ENCODE data around the gene PARN.
"Not testable (repeated sequence)": the region's sequence is repeated elsewhere in the genome, so short reads cannot be mapped to it uniquely, and the experiment has no call there.

PARN gene

DNA sequence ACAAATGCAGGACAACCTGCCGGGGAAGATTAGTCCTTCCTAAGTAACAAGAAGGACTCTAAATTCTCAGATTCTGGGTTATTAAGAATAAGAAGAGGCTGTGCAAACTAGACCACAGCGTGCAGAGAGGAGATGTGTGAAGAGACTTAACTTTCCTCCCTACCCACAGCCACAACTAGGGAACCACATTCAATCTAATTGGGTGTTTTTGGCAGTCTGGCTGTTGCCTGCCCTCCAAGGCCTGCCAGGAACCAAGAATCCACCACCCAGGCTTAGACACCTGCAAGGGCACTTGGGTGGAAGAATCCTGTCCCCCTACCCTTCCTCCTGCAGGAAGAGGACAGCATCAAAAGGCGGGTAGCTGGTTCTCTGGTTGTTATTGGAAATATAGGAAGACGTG lies 202.0 kb downstream of the PARN start:
- no peak for DNase-seq

DNA sequence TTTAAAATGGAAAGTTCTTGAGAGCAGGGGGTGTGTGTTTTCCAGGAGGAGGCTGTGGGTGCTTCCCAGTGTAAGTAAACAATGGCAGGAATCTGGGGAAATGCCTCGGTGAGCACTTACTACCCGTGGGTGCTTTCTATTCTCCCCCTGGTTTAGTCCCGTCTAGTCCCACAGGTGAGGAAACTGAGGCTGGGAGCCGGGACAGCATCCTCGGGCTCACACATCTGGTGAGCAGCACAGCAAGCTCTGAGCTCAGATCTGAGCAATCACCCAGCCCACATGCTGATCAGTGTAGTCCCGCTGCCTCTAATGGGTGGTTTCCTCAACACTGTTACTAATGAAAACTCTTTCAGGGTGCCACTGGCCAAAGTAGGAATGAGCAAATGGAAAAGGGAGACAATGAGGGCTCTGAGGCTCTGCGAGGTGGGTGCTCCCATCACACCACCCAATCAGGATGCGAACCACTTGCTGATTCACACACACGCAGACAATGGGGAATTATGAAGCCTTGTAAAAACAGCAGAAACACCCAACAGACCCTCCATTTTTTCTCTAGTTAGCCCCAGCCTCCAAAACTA lies 202.6 kb downstream of the PARN start:
- DNase-seq = no peak

DNA sequence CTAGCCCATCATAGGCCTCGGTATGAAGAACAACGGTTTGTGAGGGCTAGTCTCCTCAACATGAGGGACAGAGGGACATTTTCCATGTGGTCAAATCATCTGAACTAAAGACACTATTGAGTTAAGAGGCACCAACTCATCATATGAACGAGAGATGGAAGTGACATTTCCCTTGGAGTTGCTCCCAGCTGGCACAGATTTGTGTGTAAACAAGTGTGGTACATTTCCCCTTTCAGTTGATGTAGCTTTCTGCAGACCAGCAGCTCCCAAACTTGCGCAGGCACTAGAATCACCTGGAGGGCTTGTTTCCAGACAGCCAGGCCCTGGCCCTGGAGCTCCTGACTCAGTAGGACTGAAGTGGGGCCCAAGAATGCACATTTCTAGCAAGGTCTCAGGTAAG lies 205.5 kb downstream of the PARN start:
- DNase-seq = no peak

- DNase-seq = no peak
These were observed 206.7 kb downstream of the PARN start for GRCh38 chr16:14423344-14423743.

DNA sequence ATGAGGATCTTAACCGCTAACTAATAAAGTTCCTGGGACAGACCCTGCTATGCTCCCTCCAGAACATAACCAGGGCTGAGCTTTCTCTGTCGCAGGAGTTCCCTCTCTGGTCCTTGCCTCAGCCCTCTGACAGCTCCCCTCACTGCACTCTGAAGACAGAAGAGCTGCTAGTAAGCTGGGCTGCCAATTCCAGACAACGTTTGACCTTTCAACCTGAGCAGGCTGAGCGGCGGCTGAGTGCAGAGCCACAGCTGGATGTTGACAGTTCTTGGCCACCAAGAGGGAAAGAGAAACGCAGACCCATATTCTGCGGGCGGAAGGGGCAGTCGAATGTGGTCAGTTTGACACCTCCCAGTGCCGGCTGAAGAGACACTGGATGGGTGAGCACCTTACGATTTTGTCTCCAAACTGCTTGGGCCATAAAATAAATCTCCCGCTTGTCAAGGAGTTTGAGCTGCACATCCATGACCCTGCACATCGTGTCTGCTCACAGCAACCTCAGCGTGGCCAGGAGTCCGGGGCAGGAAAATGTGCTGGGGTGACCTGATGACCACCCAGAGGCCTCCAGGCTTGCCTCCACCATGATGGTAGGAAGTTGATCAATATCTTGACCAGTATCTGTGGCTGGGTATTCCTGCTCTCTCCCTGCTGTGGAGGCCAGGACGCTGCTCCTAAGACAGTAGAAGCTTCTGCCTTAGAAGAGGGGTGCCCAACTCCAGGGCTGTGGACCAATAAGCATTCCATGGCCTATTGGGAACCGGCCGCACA lies 209.2 kb downstream of the PARN start:
- DNase-seq = no peak

GRCh38 chr16:14420243-14420642 lies 209.8 kb downstream of the PARN start:
- DNase-seq = not testable (repeated sequence)

GRCh38 chr16:14419817-14420216 lies 210.2 kb downstream of the PARN start:
- no peak for DNase-seq

DNA sequence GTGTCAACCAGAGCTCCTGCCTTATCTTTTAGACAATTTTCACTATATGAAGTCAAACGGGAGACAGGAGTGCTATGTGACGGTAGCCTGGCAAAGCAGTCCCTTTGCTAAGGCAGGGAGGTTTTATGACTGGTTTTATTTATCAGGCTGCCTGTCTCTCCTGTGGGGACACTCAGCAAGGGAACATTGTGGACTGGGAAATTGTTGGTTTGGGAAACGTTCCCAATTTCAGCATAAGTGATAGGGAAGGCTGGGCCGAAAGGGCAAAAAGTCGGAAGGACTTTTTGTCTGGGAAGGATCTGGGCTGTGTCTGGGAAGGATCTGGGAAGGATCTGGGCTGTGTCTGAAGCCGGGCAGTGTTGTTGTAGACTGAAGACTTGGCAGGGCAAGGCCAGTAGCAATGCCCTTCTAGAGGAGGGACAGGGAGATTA lies 211.2 kb downstream of the PARN start:
- DNase-seq = no peak

DNA sequence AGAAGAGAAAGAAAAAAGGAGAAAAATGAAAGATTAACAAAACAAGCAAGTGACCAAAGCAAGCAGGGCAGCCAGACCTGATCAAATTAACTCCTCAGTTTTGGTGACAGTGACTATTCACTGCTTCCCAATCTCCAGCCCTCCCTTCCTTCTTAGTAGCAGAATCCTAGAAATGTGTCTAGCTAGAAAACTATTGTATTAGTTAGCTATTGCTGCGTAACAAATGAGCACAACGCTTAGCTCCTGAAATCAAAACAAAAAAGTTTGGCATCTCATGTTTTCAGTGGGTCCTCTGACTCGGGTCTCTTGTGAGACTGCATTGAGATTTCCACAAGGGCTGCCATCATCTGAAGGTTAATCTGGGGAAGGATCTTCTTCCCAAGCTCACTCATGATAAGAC lies 213.9 kb downstream of the PARN start:
- no peak for DNase-seq

DNA sequence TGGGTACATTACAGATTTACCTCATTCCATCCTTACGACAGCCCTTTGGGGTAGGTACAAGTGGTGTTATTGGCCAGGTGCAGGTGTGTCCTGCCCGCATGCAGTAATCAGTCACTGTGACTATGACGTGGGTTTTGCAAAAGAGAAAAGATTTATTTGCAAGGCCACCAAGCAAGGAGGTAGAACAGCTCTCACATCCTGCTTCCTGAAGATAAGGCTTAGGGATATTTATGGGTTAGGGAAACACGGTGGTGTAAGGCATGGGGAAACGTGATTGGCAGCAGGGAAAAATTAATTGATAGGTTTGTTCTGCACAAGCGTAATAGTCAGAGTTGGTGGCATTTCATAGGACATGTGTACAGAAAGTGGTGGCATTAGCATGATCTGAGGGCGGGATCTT lies 214.8 kb downstream of the PARN start:
- no peak for DNase-seq

DNA sequence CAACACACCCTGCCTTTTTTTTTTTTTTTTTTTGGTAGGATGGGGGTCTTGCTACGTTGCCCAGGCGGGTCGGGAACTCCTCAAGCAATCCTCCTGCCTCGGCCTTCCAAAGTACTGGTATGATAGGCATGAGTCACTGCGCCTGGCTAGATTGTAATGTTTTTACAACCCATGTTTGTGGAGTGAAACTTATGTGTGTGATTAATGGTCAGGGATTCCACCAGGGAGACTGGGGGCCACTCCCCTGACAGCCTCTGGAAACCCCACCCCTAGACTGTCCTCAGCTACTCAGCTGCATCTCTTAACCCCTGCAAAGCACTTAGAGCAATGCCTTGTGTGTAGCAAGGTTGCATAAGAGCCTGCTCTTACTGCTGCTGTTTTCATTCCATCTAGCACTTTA lies 220.5 kb downstream of the PARN start:
- no peak for DNase-seq

DNA sequence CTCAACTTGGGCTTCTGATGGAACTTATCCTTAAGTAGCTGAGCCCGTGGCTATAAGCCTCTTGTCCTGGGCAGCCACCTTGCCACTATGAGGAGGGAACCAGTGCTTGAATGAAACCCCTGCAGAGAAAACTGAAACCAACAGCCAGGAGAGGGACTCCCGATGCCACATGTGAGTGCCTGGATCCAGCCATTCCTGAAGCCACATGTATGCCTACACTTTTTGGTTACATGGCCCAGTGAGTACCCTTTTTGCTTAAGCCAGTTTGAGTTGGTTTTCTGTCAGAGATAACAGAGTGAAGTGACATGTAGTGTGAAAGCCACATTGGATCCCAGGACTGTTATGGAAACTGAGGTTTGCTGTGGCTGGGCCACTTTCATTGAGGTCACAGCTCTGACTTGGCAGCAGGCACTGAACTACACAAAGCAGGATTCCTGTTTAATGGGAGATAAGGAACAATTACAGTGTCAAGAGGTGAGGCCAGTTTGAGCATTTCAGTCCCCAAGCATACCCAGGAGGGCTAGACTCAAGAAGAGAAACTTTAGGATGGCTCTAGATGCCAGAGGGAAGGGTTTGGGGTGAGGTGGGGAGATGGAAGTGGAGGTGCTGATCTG lies 222.2 kb downstream of the PARN start:
- no peak for DNase-seq

GRCh38 chr16:14405611-14406537 lies 224.2 kb downstream of the PARN start:
- DNase-seq = peak; percentile 45

DNA sequence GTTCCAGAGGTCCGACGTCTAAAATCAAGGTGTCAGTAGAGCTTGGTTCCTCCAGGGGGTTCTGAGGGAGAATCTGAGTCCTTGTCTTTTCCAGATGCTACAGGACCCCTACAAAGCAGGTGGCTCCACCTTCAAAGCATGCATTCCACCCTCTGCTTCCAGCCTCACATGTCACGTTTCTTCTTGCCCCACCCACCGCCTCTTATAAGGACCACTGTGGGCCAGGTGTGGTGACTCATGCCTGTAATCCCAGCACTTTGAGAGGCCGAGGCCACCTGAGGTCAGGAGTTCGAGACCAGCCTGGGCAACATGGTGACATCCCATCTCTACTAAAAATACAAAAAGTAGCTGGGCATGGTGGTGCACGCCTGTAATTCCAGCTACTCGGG lies 227.1 kb downstream of the PARN start:
- DNase-seq = not testable (repeated sequence)

- DNase-seq = not testable (repeated sequence)
These were observed 227.7 kb downstream of the PARN start for GRCh38 chr16:14402114-14403000.

DNA sequence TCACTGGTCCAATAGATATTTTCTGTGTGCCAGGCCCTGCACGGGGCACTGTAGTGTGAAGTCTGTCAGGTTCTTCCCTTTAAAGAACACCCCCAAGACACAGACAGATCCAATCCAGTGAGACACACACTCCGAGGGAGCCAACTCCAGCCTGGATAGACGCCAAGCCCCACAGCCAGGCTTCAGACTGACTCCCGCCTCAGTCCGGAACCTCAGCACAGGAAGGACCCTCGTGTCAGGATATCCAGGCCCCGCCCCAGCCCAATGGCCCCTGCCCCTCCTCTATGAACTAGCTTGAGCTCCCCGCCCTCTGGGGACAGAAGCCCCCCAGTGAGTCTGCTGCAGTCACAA lies 228.4 kb downstream of the PARN start:
- not testable (repeated sequence) for DNase-seq

DNA sequence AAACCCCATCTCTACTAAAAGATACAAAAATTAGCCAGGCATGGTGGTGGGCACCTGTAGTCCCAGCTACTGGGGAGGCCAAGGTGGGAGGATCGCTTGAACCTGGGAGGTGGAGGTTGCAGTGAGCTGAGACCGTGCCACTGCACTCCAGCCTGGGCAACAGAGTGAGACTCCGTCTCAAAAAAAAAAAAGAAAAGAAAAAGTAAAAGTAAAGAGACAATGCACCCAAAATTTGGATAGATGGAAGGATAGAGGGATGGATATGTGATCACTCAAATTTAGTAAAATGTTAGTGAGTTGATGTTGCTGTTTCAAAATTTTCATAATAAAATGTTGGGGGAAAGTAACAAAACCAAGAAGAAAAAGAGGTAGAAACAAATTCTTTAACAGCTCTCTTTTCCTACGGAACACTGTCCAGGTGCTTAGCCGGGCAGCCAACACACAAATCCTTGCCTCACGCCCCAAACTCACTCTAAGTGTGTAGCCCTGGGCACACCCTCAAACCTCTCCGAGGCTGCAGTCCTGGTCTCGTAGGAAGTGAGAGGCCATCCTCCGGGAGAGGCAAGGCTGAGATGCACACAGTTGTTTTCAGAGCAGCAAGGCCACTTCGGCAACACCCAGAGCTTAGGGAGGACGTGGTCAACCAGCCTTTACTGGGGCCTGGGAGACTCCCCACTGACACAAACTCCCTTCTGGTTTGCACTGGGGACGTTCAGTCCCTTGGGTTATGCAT lies 228.9 kb downstream of the PARN start:
- DNase-seq = not testable (repeated sequence)

- no peak for DNase-seq
These were observed 229.6 kb downstream of the PARN start for GRCh38 chr16:14400285-14400977.

- DNase-seq = peak; percentile 85
These were observed 230.4 kb downstream of the PARN start for GRCh38 chr16:14399378-14400284.
